GM21717 (cell line): Measurements from ENCODE around the gene TCEAL3.
"Not testable (repeated sequence)": the region's sequence is repeated elsewhere in the genome, so short reads cannot be mapped to it uniquely, and the experiment has no call there.

Experiments
- ATAC-seq: cut with Tn5 transposase; IDR thresholded peaks from one replicate; pipeline ENCODE4 v1.9.1; 2021; ENCODE audit warnings: mild to moderate bottlenecking, moderate library complexity; ENCODE audit not compliant: unreplicated experiment

The TCEAL3 gene, protein sequence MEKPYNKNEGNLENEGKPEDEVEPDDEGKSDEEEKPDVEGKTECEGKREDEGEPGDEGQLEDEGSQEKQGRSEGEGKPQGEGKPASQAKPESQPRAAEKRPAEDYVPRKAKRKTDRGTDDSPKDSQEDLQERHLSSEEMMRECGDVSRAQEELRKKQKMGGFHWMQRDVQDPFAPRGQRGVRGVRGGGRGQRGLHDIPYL

DNA sequence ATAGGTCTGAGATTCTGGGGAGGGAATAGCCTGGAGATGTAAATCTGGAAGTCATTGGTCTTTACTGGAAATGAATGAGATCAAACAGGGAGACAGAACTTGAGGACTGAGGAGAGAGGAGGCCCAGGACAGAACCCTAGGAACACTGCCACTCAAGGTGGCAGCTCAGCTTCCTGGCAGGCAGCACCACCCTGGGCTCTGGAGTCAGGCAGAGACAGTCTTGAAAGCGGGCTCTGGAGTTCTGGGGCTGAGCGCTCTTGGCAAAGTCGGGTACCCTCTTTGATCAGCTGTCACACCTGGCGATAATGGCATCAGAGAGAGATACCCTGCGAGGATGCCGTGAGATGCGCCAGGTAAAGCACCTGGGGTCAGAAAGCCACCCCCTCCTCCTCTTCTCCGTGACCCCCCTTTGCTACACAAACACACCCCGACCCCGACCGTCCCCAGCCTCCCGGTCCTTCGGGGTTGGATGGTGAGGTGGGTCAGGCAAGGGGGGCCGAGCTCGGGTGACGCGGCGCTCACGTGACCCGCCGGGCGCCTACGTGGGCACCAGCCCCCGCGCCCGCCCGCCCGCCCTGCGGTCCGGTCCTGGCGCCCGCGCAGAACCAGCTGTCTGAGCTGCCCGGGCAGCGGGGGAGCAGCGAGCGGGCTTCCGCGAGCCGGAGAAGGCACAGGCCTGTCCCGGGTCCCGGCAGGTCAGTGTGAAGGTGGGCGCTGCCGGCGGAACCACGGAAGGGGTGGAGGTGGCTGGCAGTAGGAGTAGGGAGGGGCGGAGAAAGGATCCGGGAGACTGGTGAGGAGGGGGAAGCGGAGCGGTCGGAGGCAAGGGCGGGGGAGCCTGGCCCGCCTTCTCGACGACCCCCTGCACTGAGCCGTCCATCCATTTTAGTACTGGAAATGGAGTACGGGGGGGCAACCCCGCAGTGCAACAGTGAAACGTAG is at the start of gene TCEAL3:
Gene TCEAL3, plus strand, starts transcription at position 600 of the 942 bp plus-strand sequence. CDS start 1,102 bp downstream, outside the sequence.
- ATAC-seq, result peak; percentile 75

DNA sequence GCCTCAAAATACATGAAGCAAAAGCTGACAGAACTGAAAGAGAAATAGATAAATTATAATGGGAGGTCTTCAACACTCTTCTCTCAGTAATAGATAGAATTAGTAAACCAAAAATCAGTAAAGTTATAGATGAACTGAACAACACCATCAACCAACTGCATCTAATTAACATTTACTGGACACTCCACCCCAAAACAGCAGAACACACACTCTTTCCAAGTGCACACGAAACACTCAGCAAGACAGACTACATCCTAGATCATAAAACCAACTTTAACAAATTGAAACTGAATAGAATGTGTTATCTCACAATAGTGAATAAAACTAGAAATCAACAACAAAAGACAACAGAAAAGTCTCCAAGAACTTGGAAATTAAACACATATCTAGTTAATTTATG is 47.5 kb upstream of the TCEAL3 start:
- ATAC-seq, result no peak

DNA sequence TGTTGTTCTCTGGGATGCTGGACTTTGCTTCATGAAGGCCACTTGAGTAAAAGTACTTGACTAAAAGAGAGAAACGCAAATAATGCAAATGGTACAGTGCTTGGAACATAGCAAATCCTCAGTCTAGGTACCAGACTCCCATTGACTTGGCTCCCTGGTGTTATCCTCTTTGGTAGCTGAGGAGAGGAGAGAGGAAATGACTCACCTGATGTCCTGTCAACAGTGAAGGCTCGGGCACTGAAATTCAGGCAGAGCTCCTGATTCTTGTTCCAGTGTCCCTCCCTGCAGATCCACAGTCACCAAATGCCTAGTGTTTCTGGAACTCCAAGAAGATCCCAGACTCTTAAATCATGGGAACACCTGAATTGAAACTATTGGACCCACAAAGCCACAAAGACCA is 45.0 kb upstream of the TCEAL3 start:
- ATAC-seq, result no peak

DNA sequence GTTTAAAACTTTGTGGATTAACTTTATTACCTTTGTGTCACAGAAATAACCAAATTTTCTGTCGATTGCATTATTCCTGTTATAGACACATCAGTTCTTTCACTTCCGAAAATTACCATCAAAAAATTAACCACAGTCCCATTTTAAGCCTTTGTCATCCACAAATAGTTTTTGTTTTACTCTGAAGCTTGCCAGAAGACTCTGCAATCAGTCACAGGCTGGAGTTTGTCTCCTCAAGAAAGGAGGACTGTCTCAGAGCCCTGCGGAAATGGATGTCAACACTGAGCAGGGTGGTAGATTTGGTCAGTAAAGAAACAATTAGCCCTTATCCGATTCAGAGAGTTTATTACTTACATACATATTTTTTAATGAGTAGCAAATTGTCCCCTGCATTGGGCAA is 42.6 kb upstream of the TCEAL3 start:
- peak; percentile 86 for ATAC-seq

DNA sequence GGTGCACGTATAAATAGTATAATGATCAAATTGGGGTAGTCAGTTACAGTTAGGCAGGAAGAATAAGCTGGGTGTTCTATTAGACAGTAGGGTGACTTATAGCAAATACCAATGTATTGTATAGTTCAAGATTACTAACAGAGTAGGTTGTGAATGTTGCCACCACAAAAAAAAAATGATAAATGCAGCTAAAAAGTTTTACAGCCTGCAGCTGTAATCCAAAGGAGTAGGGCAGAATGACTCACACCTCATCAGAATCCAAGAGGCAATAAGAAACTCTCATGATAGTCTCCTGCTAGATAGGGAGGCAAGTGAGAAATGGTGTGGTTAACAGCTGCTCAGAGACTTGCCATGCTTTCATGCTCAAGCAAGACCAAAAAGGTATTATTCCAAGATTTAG is 42.0 kb upstream of the TCEAL3 start:
- peak; percentile 55 for ATAC-seq

DNA sequence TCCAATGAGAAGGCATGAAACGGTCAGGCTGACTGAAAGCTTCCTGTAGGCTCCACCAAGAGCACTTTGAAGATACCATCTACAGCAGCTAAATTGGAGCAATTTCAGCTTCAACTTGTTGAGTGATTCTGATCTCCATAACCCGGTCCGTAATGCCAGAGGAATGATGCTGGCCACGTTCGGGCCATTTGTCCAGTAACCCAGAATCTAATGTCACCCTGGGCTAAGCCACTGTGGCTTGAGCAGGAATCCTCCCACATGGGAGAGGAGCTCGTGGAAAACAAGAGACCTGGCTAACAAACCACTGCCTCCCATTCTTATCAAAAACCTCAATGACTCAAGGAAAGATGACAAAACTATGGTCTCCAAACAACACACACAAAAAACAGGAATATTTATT is 36.6 kb upstream of the TCEAL3 start:
- no peak for ATAC-seq

DNA sequence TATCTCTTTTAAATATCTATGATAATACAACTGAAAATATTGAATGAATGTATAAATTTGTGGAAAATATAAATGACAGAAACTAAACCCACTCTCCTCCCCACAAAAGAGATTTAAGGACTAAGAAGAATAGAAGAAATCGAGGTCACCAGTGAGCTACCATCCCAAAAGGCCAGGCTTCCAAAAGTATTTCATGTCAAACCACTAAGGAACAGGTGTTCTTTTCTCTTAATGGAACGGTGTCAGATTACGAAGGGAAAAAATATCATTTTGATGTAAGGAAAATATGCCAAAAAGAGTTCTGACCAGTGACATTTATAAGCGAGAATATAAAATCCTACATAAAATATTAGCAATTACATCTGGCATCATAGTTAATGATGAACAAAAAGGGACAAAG is 36.0 kb upstream of the TCEAL3 start:
- ATAC-seq, result no peak

DNA sequence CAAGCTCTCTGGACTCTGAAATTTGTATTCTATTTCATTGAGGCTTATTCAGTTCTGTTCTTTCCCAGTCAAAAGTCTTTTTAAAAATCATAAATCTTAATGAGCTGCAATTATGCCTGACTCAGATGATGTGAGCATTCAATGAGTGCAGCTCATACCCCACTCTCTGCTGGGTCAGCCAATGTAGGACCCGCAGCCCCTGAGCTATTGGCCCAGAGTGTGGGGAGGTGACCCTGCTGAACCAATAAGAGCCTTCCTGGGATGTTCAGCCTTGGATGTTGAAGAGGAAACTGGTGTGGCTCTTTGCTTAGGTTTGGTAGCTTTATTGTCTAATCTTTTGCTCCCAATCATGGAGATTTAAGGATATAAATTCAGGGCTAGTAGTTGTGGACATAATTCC is 34.6 kb upstream of the TCEAL3 start:
- ATAC-seq, result no peak

DNA sequence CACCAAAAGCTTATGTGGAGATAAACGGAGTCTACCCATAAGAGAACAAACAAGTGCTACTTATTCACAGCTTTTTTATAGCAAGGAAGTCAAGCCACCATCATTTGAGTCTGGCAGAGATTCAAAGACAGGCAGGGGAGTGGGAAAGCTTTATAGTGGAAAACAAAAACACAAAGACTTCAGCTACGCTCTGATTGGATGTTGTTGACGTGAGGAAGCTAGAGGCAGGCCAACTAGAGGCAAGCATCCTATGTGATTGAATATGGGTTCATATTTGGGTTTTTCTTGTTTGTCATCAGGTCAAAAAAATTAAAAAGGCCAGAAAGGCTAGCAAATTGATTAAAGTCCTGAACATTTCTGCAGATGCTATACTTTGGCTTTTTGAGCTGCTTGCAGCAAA is 23.2 kb upstream of the TCEAL3 start:
- ATAC-seq, result no peak

DNA sequence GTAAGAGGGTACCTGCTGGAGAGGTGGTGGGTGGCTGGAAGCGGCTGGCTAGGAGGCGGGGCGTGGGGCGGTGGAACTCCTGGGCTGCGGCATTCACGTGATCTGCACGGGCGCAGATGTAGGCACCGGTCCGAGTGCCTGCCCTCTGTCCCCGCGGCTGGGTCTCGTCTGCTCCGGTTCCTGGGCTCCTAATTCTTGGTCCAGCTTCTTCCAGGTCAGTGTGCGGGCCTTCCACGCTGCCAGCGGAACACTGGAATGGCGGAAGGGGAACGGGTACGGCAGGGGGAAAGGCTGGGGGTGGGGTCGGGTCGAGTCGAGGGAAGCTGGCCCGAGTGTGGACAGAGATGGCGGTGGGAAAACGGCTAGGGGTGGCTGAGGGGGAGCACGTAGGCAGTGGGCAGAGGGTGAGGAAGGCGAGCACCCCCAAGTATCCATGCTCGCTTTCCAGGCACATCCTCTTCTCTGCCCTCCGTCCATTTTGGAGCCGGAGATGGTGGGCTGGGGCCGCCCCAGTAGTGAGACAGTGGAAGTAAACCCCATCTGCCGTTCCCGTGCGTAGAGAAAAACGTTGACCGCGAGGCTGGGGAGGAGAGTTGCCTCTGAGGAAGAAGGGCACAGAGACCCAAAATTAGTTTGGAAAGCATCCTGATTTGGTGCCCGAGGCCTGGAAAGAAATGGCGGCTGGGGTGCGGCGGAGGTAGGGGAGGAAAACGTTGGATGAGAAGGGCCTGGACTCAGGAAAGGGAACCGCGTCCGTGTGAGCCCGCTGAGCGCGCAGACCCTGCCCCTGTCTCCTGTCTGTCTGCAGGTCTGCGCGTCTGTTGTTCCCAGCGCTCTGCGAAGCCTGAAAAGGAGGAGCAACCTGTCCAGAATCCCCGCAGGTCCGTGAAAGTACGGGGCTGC is 22.1 kb upstream of the TCEAL3 start, which contains the start of gene TCEAL4:
Gene TCEAL4, plus strand, starts transcription at position 105 of the 903 bp plus-strand sequence. CDS start 1,161 bp downstream, outside the sequence.
- ATAC-seq, result no peak

DNA sequence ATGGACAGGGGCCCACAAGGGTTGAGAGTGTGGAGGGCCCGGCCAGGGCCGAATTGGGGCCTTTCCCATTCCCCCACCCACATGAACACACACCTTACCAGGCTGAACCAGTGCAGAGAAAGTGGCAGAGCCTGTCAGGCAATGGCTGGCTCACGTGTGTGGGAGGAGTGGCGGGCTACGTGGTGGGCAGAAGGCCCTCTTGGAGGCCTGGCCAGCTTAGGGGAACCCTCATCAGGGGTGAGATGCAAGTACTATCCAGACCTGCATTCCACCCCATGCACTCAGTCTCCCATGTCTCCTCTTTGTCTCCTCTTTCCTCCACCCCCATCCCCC is 21.5 kb upstream of the TCEAL3 start:
- no peak for ATAC-seq

DNA sequence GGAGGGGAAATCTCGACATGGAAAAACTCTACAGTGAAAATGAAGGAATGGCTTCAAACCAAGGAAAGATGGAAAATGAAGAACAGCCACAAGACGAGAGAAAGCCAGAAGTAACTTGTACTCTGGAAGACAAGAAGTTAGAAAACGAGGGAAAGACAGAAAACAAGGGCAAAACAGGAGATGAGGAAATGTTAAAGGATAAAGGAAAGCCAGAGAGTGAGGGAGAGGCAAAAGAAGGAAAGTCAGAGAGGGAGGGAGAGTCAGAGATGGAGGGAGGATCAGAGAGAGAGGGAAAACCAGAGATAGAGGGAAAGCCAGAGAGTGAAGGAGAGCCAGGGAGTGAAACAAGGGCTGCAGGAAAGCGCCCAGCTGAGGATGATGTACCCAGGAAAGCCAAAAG is 21.1 kb upstream of the TCEAL3 start:
- no peak for ATAC-seq

DNA sequence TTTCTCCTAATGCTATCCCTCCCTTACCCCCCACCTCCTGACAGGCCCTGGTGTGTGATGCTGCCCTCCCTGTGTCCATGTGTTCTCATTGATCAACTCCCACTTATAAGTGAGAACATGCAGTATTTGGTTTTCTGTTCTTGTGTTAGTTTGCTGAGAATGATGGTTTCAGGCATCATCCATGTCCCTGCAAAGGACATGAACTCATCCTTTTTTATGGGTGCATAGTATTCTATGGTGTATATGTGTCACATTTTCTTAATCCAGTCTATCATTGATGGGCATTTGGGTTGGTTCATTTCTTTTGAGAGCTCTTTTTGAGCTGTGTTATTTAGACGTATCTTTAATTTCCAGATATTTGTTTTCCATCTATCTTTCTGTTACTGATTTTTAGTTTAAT is 15.5 kb upstream of the TCEAL3 start:
- ATAC-seq, result not testable (repeated sequence)

DNA sequence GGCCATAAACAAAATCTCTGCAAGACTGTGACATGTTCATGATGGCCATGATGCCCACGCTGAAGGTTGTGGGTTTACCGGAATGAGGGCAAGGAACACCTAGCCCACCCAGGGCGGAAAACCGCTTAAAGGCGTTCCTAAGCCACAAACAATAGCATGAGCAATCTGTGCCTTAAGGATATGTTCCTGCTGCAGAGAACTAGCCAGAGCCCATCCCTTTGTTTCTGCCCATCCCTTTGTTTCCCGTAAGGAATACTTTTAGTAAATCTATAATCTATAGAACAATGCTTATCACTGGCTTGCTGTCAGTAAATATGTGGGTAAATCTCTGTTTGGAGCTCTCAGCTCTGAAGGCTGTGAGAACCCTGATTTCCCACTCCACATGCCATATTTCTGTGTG is 12.6 kb upstream of the TCEAL3 start:
- ATAC-seq, result not testable (repeated sequence)

DNA sequence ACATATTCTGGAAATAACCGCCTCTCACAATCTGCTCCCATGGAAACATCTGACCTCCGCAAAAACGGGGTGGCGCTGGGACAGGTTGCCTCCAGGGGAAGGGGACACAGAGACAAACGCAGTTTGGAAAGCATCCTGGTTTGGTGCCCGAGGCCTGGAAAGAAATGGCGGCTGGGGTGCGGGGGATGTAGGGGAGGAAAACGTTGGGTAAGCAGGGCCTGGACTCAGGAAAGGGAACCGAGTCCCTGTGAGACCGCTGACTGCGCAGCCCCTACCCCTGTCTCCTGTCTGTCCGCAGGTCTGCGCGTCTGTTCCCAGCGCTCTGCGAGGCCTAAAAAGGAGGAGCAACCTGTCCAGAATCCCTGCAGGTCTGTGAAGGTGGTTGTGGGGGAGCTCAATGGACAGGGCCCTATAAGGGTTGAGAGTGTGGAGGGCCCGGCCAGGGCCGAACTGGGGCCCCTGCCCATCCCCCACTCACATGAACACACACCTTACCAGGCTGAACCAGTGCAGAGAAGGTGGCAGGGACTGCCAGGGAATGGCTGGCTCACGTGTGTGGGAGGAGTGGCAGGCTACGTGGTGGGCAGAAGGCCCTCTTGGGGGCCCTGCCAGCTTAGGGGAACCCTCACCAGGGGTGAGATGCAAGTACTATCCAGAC is 672 bp downstream of the TCEAL3 start:
- ATAC-seq, result peak; percentile 30

DNA sequence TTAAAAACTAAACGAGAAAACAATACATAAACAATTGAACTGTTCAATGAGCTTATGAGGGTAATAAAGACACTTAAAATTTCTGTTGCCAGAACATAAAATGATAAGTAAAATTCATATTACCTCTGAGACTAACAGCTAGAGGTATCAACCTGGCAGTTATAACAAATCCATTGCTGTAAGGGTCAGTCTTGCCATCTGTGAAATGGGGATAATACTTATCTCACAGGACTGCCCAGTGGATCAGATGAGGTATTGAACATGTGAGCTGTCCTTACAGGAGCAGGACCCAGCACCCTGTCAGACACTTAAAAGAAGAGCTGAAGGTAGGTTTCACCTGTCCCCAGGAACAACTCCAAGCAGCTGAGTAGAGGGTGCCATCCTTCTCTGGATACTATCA is 2.5 kb downstream of the TCEAL3 start:
- ATAC-seq, result no peak

DNA sequence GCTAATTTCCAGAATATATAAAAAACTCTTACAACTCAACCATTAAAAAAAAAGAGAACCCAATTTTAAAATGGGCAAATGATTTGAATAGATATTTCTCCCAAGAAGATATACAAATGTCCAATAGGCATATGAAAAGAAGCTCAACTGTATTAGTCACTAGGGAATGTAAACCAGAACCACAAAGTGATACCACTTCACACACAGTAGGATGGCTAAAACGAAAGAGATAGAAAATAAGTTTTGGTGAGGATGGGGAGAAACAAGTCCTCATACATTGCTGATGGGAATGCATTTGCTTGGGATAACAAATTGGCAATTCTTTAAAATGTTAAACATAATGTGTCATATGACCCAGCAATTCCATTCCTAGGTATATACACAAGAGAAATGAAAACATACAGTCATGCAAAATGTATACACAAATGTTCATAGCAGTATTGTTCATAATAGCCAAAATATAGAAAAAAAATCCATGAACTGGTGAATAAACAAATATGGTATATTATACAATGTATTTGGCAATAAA is 5.7 kb downstream of the TCEAL3 start:
- no peak for ATAC-seq

DNA sequence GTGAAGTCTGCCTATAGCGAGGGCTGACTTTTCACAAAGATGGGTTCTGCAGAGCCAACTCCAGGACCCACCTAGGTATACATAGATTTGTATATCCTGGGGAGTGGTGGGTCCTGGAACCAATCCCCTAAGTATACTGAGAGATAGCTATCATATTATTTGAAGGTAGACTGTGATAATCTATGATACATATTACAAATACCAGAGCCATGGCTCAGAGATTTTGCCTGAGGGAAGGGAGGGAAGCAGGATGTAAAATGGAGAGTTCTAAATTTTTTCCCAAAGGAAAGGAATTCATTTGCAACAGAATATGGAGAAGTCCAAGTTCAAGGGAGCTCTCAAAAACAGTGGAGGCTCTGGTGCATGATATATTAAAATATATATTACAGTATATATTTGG is 7.2 kb downstream of the TCEAL3 start:
- no peak for ATAC-seq

DNA sequence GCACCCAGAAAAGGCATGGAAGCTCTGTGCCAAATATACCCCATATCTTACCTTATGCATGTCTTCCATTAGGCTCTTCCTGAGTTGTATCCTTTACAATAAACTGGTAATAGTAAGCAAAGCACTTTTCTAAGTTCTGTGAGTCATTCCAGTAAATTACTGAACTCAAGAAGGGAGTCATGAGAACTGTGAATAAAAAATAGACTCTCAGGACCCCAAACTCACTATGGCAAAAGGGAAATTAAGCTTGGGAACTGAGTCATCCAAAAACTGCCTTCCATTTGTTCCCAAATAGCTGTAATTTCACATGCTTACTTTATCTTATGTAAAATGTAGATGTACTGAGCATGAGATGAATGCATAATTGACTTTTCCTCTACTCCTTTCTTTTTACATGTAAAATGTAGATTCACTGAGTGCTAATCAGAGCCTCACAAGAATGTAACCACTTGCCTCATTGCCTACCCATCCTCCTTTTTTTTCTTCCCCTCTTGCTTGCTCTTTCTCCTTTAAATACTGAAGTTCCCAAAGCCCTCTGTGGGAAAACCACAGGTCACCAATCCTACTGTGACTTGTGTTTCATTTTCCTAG is 8.1 kb downstream of the TCEAL3 start:
- ATAC-seq, result no peak

DNA sequence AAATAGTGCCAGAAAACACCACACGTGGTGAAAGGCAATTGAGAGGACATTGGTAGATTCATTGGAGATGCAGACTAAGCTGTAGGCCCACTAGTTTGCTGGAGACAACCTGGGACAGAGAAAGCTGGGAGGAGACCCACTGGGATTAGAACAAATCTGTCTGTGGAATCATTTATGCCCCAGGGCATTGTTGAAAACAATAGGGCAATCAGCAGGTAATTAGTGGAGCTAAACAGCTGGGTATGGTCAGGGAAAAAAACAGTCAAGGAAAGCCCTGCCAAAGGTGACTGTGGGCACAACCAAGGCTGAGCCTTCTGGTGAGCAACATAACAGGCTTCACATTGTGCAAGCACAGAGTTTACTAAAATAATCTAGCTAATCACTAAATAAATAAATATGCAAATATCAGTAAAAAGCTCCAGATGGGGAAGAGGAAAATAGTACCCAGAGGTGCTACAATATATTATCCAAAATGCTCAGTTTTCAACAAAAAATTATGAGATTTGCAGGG is 9.0 kb downstream of the TCEAL3 start:
- ATAC-seq, result no peak
